Measurements from ENCODE around the gene FGD4.

Gene FGD4

GRCh38 chr12:32399370-32400113 lies at the start of gene FGD4:
FGD4 (plus strand) TSS chr12:32399558.
- DNase-seq (ENCODE audit: low read depth, low spot score): peak; percentile 8

GRCh38 chr12:32353540-32353939 lies 45.8 kb upstream of the FGD4 start:
- no peak for DNase-seq (ENCODE audit: low read depth, low spot score)

DNA sequence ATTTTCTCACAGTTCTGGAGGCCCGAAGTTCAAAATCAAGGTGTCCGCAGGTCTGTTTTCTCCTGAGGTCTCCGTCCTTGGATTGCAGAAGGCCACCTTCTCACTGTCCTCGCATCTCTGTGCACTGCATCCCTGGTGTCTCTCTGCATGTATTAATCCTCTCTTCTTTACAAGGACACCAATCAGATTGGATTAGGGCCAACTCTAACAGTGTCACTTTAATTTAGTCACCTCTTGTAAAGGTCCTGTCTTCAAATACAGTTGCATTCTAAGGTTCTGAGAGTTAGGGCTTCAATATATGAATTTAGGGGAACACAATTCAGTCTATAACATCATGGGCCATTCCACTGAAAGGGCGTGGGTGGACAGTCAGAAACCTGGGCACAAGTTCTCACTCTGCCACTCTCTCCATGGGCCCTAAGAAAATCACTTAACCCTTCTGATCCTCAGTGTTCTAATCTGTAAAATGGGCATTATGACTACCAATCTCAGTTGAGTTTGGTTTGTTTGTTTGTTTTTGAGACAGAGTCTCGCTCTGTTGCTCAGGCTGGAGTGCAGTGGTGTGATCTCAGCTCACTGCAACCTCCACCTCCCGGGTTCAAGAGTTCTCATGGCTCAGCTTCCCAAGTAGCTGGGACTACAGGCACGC lies 41.6 kb upstream of the FGD4 start:
- DNase-seq (ENCODE audit: low read depth, low spot score): no peak

DNA sequence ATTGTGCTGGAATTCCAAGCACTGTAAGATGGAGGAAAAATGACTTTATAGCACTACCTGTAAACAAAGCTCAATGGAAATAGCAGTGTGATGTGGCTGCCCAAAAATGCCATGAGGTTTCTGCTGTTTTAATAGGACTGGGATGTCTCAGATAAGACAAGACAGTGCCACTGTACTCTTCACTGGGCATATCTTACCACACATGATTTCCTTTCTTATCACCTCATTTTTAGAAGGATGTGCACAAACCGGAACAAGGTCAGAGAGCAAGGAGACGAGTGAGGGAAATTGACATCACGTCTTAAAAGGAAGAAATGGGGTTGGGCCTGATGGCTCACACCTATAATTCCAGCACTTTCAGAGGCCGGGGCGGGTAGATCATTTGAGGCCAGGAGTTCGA lies 38.4 kb upstream of the FGD4 start:
- DNase-seq (ENCODE audit: low read depth, low spot score): no peak

- no peak for DNase-seq (ENCODE audit: low read depth, low spot score)
Measured at GRCh38 chr12:32362892-32363291, 36.5 kb upstream of the FGD4 start.

DNA sequence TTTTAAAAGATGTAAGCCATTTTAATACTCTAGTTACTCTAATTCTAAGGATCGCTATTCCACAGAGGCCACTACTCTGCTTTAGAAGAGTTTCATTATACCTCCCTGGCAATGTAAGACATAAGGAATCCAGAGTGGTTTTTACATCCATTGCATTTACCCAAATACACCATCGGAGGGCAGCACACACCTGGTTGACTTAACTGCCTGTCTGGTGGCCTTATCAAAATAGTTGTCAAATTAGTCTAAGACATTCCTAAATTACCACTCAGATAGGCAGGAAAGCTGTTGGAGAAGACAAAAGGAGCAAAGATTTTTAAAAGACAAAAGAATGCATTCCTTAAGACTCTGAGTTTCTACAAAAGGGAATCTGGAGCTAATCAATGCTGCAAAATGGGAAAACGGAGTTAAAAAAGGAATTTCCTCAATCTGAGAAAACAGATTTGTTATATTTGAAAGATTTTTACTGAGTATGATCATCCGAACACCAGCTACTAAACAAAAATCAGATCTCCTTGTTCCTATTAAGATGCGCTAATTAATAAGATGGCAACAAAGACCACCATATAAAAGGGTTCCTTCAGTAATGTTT lies 33.8 kb upstream of the FGD4 start:
- DNase-seq (ENCODE audit: low read depth, low spot score): no peak

DNA sequence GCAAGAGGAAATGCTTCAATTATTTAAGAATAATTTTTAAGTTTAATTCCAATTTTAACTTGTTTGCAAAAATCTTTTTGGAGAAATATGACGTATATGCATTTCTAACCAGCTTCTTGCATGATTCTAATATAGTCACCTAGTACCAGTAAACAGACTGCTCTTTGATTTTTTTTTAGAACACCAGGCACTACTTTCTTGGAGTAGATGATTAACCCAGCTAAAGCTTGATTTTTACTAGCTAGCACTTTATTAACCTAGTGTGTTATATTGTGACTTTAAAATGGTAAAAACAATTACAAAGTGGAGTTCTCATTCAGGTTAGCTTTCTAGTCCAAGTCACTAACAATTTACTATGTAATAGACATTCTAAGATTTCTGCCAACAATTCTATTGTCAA lies 32.6 kb upstream of the FGD4 start:
- no peak for DNase-seq (ENCODE audit: low read depth, low spot score)

- DNase-seq (ENCODE audit: low read depth, low spot score): no peak
Measured at GRCh38 chr12:32367381-32367780, 32.0 kb upstream of the FGD4 start.

GRCh38 chr12:32369202-32369601 lies 30.2 kb upstream of the FGD4 start:
- DNase-seq (ENCODE audit: low read depth, low spot score): no peak

DNA sequence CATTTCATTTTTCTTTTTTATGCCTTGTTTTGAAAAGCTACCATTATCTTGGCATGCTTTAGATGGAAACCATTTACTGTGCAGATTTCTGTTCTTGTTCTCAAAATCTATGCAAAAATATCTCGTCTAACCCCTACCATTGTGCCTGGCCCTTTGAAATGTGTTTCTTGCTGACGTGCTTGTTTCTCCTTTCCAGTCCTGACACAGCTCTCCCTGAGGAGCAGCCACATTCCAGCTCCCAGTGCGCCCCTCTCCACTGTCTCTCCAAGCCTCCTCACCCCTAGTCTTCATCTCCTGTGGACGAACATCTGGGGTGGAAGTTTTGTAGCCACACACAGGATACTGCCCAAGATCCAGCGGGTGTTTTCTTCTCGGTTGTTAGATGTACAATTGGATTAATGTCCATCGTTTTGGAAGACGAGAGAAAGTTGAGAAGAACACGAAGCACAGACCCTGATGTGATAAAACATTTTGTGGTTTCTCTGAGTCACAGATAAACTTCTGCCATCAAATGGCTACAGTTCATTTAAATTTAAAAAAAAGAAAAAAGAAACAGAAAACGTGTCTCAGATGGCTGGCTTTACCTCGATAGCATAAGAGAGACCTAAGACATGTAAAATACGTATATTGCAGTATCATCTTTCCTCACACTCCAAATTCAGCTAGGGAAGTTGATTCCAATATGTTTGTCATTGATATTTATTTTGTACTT lies 21.9 kb upstream of the FGD4 start:
- DNase-seq (ENCODE audit: low read depth, low spot score): no peak

DNA sequence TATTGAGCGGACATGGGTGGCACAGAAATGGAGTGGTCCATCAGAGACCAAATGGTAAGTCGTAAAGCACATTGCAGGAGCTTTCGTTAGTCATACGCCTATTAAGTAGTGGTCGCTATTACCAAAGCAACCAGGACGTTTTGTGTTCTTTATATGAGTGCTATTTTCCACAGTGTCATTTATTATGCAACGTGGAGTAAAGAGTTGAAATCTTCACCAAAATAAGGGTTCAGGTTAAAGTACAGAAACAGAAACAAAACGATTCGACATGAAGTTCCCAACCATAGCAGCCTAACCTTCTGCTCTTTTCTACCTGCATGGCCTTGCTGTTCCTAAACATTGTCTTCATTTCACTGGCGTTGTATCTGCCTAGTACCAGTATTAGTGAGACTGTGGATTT lies 20.1 kb upstream of the FGD4 start:
- no peak for DNase-seq (ENCODE audit: low read depth, low spot score)

DNA sequence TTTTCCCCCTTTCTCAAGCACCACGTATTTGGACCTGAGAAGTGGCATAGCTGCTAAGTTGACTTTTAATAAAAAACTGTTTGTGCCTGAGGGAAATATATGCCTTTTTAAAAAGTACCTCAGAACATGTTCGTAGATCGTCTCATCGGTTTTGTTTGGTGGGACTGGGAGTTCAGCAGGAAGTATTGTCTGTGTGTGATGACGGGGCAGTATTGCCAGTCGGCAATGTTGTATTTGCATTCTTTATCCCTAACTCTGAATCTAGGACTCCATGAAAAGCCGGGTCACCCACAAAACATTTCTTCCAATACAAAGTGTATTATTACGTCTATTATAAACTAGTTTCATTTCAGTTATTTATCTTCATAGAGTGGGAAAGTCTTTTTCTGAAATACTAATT lies 19.7 kb upstream of the FGD4 start:
- no peak for DNase-seq (ENCODE audit: low read depth, low spot score)

GRCh38 chr12:32382226-32382625 lies 17.1 kb upstream of the FGD4 start:
- DNase-seq (ENCODE audit: low read depth, low spot score): no peak

- no peak for DNase-seq (ENCODE audit: low read depth, low spot score)
Measured at GRCh38 chr12:32390572-32391219, 8.7 kb upstream of the FGD4 start.

DNA sequence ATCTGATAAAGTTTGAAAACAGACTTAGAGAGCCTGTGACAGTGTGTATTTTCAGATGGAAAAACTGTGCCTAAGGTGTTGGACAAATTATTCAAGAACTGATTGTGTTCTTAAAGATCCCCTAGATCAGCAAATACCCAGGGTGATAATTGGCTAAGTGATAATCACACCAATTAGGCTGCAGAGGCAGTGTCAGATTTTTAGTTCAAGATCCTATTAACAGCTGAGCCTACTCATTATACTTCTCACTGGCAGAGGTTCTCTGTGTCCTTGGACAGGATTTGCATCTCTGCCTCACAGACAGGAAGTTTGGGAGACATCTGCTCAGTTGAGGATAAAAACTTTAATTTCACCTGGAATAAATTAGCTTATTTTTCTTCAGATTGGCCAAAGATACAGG lies 4.3 kb upstream of the FGD4 start:
- no peak for DNase-seq (ENCODE audit: low read depth, low spot score)

- no peak for DNase-seq (ENCODE audit: low read depth, low spot score)
Measured at GRCh38 chr12:32397696-32398095, 1.7 kb upstream of the FGD4 start.

DNA sequence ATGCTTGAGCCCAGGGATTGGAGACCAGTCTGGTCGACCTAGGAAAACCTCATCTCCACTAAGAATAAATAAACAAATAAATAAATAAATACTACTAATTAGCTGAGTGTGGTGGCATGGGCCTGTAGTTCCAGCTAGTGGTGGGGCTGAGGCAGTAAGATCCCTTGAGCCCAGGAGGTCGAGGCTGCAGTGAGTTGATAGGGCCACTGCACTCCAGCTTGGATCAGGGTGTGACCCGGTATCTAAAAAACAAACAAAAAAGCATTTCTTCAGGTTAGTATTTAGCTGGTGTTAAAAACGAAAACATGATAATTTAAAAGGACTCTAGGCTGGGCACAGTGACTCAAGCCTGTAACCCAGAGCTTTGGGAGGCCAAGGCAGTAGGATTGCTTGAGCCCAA lies 1.2 kb upstream of the FGD4 start:
- no peak for DNase-seq (ENCODE audit: low read depth, low spot score)

DNA sequence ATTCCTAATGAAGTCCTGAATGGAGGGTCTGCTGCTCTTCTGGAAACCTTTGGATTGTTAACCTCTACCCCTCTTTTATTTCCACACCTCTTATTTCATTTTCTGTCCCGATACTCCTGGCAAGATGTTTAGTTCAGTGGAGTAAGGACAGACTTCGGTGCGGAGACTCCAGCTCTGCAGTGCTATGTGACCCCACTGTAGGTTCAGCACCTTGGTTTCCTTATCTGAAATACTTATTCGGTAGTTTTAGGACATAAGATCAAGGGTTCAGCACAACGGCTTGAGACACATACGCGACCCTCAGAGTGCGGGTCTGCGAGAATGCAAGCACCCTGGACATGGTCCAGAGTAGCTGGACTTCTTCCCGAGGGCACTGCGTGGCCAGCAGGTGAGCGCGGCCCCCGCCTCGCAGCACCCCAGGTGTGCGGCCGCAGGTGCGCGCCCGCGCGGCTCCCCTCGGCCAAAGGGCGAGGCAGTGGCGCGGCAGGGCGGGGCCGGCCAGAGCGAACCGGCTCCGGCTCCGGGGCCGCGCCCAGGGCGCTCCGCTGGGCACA lies 465 bp upstream of the FGD4 start:
- no peak for DNase-seq (ENCODE audit: low read depth, low spot score)

- DNase-seq (ENCODE audit: low read depth, low spot score): no peak
Measured at GRCh38 chr12:32400114-32400672, 835 bp downstream of the FGD4 start.

DNA sequence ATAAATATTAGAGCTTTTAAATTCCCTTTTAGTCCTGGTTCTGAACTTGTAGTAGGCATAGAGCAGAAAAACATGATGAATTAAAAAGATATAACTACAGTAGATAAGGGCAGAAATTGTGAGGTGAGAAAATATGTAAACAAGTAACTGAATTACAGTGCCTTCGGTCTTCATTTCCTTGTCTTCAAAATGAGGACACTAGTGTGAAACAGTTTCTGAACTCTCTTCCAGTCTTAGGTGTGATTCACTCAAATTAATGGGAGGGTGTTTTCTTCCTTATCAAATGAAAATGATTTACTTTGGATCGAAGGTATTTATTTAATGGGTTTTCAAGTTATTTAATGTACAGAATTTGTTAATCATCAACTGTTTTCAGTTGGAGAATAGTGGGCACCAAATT lies 1.5 kb downstream of the FGD4 start:
- no peak for DNase-seq (ENCODE audit: low read depth, low spot score)

DNA sequence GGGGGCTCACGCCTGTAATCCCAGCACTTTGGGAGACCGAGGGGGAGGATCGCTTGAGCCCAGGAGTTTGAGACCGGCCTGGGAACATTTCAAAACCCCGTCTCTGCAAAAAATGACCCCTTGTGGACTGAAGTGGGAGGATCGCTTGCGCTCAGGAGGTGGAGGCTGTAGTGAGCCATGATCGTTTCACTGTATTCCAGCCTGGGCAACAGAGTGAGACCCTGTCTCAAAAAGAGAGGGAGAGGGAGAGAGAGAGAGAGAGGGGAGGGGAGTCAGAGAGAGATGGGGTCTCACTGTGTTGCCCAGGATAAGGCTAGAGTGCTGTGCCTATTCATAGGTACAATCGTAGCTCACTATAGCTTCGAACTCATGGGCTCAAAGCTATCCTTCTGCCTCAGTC lies 2.8 kb downstream of the FGD4 start:
- no peak for DNase-seq (ENCODE audit: low read depth, low spot score)
